Neural crest cell (in vitro differentiated cells): ENCODE data around the gene LRRC56. TPM values are rescaled to one million over a fixed set of nuclear protein-coding genes. Genes with fewer than 3 reads are reported as not detected.

Experiments used
- DNase-seq: peaks from one replicate; pipeline ENCODE4 v3.0.0; 2021; ENCODE audit warnings: low read depth, mixed read lengths, low spot score
- H3K27ac Mint-ChIP-seq: one replicate; pipeline ENCODE4 v1.8.0; 2021; ENCODE audit warnings: mild to moderate bottlenecking, mixed read lengths; ENCODE audit not compliant: unreplicated experiment
- H3K27me3 Mint-ChIP-seq: 2 replicates; pipeline ENCODE4 v1.8.0; 2021; ENCODE audit warnings: low read depth, mild to moderate bottlenecking, mixed read lengths
- H3K36me3 Mint-ChIP-seq: 2 replicates; pipeline ENCODE4 v1.8.0; 2021; ENCODE audit warnings: low read depth, mild to moderate bottlenecking, mixed read lengths
- H3K4me1 Mint-ChIP-seq: 2 replicates; pipeline ENCODE4 v1.8.0; 2021; ENCODE audit warnings: mixed read lengths
- H3K4me3 Mint-ChIP-seq: one replicate; pipeline ENCODE4 v1.8.0; 2021; ENCODE audit warnings: mild to moderate bottlenecking, mixed read lengths
- H3K9me3 Mint-ChIP-seq: 2 replicates; pipeline ENCODE4 v1.8.0; 2021; ENCODE audit warnings: mixed read lengths
- total RNA-seq: library from RNA; stranded (reverse); gene quantifications from 2 replicates; pipeline ENCODE4 v1.2.1, GENCODE V29; 2021
- TF ChIP-seq, protein P1 (sequence below): fragments of 200-600 bp; sonication (generic); conservative IDR thresholded peaks from 2 replicates; pipeline ENCODE4 v1.5.0; 2021; ENCODE audit warnings: antibody characterized with exemption, mild to moderate bottlenecking

Gene LRRC56
- total RNA-seq, 1 donor from 2014 or later = 2.1 TPM

DNA sequence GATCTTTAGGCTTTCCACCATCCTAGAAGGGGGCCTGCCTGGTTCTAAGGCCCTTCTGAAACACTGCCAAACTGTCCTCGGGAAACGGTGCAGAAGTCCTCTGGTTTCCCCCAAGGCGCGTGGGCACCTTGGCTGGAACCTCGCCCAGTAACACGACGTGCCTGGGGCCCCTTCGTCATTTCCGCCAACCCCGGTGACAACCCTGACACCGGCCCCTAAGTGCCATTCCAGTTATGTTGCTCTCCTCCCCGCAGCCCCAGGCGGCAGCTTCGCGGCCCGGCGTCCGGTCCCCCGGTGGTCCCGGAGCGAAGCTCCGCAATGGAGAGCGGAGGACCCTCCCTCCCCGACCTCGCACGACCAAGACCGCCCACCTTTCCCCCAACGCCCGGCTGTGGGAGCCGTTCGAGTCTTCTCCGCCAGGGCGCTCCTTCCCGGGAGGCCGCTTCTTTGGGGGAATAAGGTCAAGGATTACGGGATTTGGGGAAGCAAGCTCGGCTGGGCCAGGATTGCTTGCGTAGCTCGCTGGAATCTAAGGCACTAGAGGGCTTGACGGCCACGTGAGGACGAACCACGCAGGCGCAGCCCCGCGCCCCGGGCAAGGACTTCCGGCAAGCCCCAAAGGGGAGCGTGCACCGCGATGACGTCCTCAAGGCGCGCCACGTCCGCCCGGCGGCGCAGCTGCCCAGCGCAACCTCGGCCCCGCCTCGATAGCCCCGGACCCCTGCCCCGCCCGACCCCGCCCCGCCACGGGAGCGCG is 30.9 kb upstream of the LRRC56 start:
- Mint-ChIP-seq H3K9me3 (no peaks in the 10 kb centered on the region), H3K36me3 (peaks cover 6% of the 10 kb centered on the region), H3K4me3 (peak overlapping the region; percentile 98), H3K27me3 (peaks cover 3% of the 10 kb centered on the region), H3K27ac (peak overlapping the region; percentile 99), H3K4me1 (peaks cover 20% of the 10 kb centered on the region)
- TF ChIP-seq, protein P1, sequence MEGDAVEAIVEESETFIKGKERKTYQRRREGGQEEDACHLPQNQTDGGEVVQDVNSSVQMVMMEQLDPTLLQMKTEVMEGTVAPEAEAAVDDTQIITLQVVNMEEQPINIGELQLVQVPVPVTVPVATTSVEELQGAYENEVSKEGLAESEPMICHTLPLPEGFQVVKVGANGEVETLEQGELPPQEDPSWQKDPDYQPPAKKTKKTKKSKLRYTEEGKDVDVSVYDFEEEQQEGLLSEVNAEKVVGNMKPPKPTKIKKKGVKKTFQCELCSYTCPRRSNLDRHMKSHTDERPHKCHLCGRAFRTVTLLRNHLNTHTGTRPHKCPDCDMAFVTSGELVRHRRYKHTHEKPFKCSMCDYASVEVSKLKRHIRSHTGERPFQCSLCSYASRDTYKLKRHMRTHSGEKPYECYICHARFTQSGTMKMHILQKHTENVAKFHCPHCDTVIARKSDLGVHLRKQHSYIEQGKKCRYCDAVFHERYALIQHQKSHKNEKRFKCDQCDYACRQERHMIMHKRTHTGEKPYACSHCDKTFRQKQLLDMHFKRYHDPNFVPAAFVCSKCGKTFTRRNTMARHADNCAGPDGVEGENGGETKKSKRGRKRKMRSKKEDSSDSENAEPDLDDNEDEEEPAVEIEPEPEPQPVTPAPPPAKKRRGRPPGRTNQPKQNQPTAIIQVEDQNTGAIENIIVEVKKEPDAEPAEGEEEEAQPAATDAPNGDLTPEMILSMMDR = peak; percentile 27
- peak; percentile 93 for DNase-seq

DNA sequence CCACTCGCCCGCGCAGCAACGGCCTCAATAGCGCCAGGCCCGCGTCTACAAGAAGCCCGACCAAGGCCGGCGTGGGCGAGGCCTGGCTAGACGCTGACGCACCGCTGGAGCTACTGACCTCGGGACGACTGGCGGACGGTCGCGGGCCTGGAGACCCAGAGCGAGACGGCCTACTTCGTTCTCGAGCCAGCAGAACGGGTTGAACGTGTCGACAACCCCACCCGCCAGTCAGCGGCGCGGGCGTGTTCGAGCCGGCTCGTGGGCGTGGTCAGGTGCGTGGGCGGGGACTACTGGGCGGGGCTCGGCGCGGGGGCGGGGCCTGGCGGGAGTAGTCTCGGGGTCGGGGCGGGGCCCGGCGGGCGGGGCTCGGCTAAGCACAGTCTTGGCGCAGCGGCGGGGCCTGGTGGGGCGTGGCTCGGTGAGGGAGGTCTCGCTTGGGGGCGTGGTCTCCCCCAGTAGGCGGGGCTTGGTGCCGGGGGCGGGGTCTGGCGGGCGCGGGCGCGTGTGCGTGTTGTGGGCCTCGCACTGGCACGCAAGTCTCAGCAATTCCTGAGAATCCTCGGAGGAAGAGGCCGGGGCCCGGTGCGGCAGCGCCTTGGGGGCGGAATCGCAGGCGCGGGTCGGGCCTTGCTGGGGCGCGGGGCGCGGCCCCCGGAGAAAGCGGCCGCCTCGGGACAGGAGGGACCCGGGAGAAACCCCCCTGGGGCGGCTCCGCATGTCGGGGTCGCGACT is 30.2 kb upstream of the LRRC56 start, which contains the start of gene RNH1:
Gene RNH1 (minus strand): TSS at position 248 of the 732 bp plus-strand sequence. CDS start 5,080 bp downstream, outside the sequence.
- H3K27me3 Mint-ChIP-seq = peaks cover 3% of the 10 kb centered on the region
- H3K36me3 Mint-ChIP-seq = peaks cover 9% of the 10 kb centered on the region
- peak; percentile 99 for DNase-seq
- peaks cover 20% of the 10 kb centered on the region for H3K4me1 Mint-ChIP-seq
- TF ChIP-seq, protein P1 = no peak
- H3K27ac Mint-ChIP-seq = peak within 1 kb of the TSS; percentile 99
- peak within 1 kb of the TSS; percentile 98 for H3K4me3 Mint-ChIP-seq
- no peaks in the 10 kb centered on the region for H3K9me3 Mint-ChIP-seq

DNA sequence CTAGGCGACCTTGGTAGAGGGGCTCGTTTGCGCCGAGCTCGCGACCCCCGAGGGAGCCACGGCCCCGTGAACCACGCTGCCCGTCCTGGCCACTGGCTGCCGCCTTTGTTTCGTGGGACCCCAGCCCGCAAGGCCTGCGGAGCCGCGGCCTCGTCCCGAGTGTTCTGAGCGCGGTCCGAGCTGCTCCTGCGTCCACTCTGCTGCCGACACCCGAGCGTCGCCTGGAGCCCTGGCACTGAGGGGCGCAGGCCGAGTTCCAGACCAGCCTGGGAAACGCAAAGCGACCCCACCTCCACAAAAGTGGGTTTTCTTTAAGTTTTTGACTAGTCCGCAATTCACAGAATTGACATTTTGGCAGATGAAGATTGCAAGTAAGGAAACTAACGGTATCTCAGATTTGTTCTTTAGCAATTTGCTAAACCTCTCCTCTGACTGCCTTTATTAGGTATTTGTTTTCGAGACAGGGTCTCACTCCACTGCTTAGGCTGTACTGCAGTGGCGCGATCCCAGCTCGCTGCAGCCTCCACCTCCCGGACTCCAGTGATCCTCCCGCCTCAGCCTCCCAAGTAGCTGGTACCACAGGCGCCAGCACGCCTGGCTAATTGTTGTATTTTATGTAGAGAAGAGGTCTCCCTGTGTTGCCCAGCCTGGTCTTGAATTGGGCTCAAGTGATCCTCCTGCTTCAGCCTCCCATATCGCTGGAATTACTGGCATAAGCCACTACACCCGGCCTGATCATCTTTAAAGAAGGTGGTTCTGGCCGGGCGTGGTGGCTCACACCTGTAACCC is 29.4 kb upstream of the LRRC56 start:
- peaks cover 9% of the 10 kb centered on the region for H3K36me3 Mint-ChIP-seq
- TF ChIP-seq, protein P1 = no peak
- peaks cover 20% of the 10 kb centered on the region for H3K4me1 Mint-ChIP-seq
- peak overlapping the region; percentile 75 for H3K27ac Mint-ChIP-seq
- peaks cover 3% of the 10 kb centered on the region for H3K27me3 Mint-ChIP-seq
- H3K9me3 Mint-ChIP-seq = no peaks in the 10 kb centered on the region
- DNase-seq = no peak
- peak overlapping the region; percentile 87 for H3K4me3 Mint-ChIP-seq

DNA sequence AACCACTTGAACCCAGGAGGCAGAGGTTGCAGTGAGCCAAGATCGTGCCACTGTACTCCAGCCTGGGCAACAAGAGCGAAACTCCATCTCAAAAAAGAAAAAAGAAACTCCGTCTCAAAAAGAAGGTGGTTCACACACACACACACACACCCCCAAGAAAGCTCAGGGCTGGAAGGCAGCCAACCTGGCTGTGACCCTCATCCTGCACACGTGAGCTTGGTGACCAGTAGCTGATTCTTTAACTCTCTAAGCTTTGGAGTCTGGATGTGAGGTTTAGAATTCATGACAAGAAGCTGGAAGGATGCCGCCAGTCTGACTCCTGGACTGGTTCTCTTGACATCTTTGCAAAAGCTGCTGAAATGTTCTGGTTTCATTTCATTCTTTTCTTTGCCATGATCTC is 28.4 kb upstream of the LRRC56 start:
- no peaks in the 10 kb centered on the region for H3K9me3 Mint-ChIP-seq
- H3K27me3 Mint-ChIP-seq = peaks cover 3% of the 10 kb centered on the region
- peak overlapping the region; percentile 61 for H3K4me3 Mint-ChIP-seq
- peaks cover 20% of the 10 kb centered on the region for H3K4me1 Mint-ChIP-seq
- H3K27ac Mint-ChIP-seq = no peak overlapping the region
- TF ChIP-seq, protein P1 = no peak
- no peak for DNase-seq
- H3K36me3 Mint-ChIP-seq = peaks cover 13% of the 10 kb centered on the region

DNA sequence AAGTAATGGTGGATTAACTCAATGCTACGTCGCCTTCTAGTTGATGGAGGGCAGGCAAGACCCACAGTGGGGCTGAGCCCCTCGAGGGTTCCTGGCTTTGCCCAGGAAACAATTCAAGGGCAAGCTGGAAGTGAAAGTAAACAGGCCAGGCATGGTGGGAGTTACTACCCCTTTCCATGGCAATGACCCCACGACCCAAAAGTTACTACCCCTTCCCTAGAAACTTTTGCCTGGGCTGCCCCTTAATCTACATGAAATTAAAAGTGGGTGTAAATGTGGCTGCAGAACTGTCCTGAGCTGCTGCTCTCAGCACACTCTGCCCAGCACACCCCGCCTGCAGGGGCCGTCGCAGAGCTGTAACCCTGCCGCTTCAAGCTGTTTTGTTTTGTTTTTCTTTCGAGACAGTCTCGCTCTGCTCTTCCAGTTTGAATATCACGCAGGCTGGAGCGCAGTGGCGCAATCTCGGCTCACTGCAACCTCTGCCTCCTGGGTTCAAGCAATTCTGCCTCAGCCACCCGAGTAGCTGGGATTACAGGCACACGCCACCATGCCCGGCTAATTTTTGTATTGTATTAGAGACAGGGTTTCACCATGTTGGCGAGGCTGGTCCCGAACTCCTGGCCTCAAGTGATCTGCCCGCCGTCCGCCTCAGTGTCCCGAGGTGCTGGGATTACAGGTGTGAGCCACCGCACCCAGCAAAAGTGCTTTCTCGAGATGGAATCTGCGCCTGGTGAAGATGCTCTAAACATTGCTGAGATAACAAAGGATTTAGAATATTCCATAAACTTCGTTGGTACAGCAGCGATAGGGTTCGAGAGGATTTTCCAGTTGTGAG is 24.3 kb upstream of the LRRC56 start:
- peak overlapping the region; percentile 66 for H3K4me3 Mint-ChIP-seq
- peaks cover 3% of the 10 kb centered on the region for H3K9me3 Mint-ChIP-seq
- no peak for DNase-seq
- peaks cover 30% of the 10 kb centered on the region for H3K36me3 Mint-ChIP-seq
- TF ChIP-seq, protein P1 = no peak
- no peak overlapping the region for H3K27ac Mint-ChIP-seq
- no peaks in the 10 kb centered on the region for H3K27me3 Mint-ChIP-seq
- peaks cover 7% of the 10 kb centered on the region for H3K4me1 Mint-ChIP-seq
